Calu3 (cell line): Measurements from ENCODE around the gene DMD. TPM values are rescaled to one million over a fixed set of nuclear protein-coding genes. Genes with fewer than 3 reads are reported as not detected.

Source experiments
- BruUV-seq: library from RNA; stranded (reverse); fragments of 400-500 nt; replicated peaks from 2 replicates; lab custom pipeline; 2021; lab: Mats Ljungman, UMichigan
- CTCF ChIA-PET: fragments of 300-600 bp; sonication (Branson Sonifier 250); formaldehyde crosslinking; loops from one replicate; lab custom pipeline; 2022; ENCODE audit warnings: antibody characterized with exemption; lab: Charles Lee
- DNase-seq: peaks from one replicate; pipeline ENCODE4 v3.0.0; 2022
- H3K27ac Mint-ChIP-seq: one replicate; pipeline ENCODE4 v1.8.0; 2022; ENCODE audit warnings: mixed read lengths; ENCODE audit not compliant: unreplicated experiment
- H3K27me3 Mint-ChIP-seq: one replicate; pipeline ENCODE4 v1.8.0; 2022; ENCODE audit warnings: mixed read lengths; ENCODE audit not compliant: unreplicated experiment
- H3K36me3 Mint-ChIP-seq: one replicate; pipeline ENCODE4 v1.8.0; 2022; ENCODE audit warnings: mild to moderate bottlenecking, moderate library complexity, mixed read lengths; ENCODE audit not compliant: insufficient read depth, unreplicated experiment
- H3K4me1 Mint-ChIP-seq: one replicate; pipeline ENCODE4 v1.8.0; 2022; ENCODE audit warnings: mild to moderate bottlenecking, low read depth, mixed read lengths; ENCODE audit not compliant: unreplicated experiment
- H3K4me3 Mint-ChIP-seq: one replicate; pipeline ENCODE4 v1.8.0; 2022; ENCODE audit warnings: mild to moderate bottlenecking, low read depth, moderate library complexity, mixed read lengths; ENCODE audit not compliant: unreplicated experiment
- H3K9me3 Mint-ChIP-seq: one replicate; pipeline ENCODE4 v1.8.0; 2022; ENCODE audit warnings: low read depth, mixed read lengths; ENCODE audit not compliant: unreplicated experiment
- CTCF ChIP-seq: fragments of 200-600 bp; IDR thresholded peaks from one replicate; pipeline ENCODE4 v1.8.0; 2022; ENCODE audit warnings: antibody characterized with exemption; ENCODE audit not compliant: unreplicated experiment
- intact Hi-C: fragments of 100-400 bp; cut with micrococcal nuclease; formaldehyde crosslinking; loops from one replicate; pipeline ENCODE4 v1.10.0; 2022; ENCODE audit not compliant: unreplicated experiment
- total RNA-seq: library from RNA; stranded (reverse); gene quantifications from 2 replicates; pipeline ENCODE4 v1.2.3, GENCODE V29; 2022

Gene DMD
- total RNA-seq, 1 experiment from 2014 or later = 11.6 TPM

- no TSS peak for BruUV-seq
- no peak overlapping the region for H3K4me3 Mint-ChIP-seq
- H3K4me1 Mint-ChIP-seq = peaks cover 3% of the 10 kb centered on the region
- intact Hi-C loops = no loop called here
- no peaks in the 10 kb centered on the region for H3K9me3 Mint-ChIP-seq
- H3K27me3 Mint-ChIP-seq = no peaks in the 10 kb centered on the region
- CTCF ChIA-PET = no interaction called here
- H3K27ac Mint-ChIP-seq = no peak overlapping the region
- no peak for TF ChIP-seq CTCF
- DNase-seq = no peak
- H3K36me3 Mint-ChIP-seq = no peaks in the 10 kb centered on the region
These were observed 1870.8 kb downstream of the DMD start for GRCh38 chrX:31340587-31340986.

GRCh38 chrX:31338991-31339350 lies 1872.4 kb downstream of the DMD start:
- no peaks in the 10 kb centered on the region for H3K36me3 Mint-ChIP-seq
- H3K27me3 Mint-ChIP-seq = no peaks in the 10 kb centered on the region
- CTCF ChIA-PET = no interaction called here
- H3K4me1 Mint-ChIP-seq = peaks cover 16% of the 10 kb centered on the region
- intact Hi-C loops = no loop called here
- TF ChIP-seq CTCF = no peak
- BruUV-seq = no TSS peak
- H3K4me3 Mint-ChIP-seq = no peak overlapping the region
- H3K9me3 Mint-ChIP-seq = no peaks in the 10 kb centered on the region
- DNase-seq = no peak
- no peak overlapping the region for H3K27ac Mint-ChIP-seq

GRCh38 chrX:31337332-31337731 lies 1874.0 kb downstream of the DMD start:
- Mint-ChIP-seq H3K4me1 (peaks cover 25% of the 10 kb centered on the region), H3K36me3 (no peaks in the 10 kb centered on the region)

GRCh38 chrX:31336419-31336818 lies 1874.9 kb downstream of the DMD start:
- no peak overlapping the region for H3K4me3 Mint-ChIP-seq
- intact Hi-C loops = no loop called here

More at GRCh38 chrX:31337332-31337731, 1874.0 kb downstream of the DMD start:
- Mint-ChIP-seq H3K27me3 (no peaks in the 10 kb centered on the region), H3K27ac (no peak overlapping the region), H3K9me3 (no peaks in the 10 kb centered on the region), H3K4me3 (no peak overlapping the region)
- BruUV-seq = no TSS peak
- CTCF ChIA-PET = no interaction called here
- DNase-seq = no peak
- intact Hi-C loops = no loop called here
- TF ChIP-seq CTCF = no peak

More at GRCh38 chrX:31336419-31336818, 1874.9 kb downstream of the DMD start:
- Mint-ChIP-seq H3K27ac (no peak overlapping the region), H3K27me3 (no peaks in the 10 kb centered on the region), H3K4me1 (peaks cover 33% of the 10 kb centered on the region), H3K36me3 (no peaks in the 10 kb centered on the region), H3K9me3 (peaks cover 2% of the 10 kb centered on the region)
- CTCF ChIA-PET = no interaction called here
- no peak for DNase-seq
- no peak for TF ChIP-seq CTCF
- BruUV-seq = no TSS peak
